Adrenal gland (tissue), 12 donors: ENCODE data around the gene ACE2. TPM values are rescaled to one million over a fixed set of nuclear protein-coding genes. Genes with fewer than 3 reads are reported as not detected.

Experiments used
- DNase-seq, 7 donors: peaks; one replicate each; pipeline ENCODE4 v3.0.0-alpha.2; 2019 to 2020
- H3K27ac ChIP-seq, 5 donors: fragments of 200-600 bp; sonication (generic) in 4 of 5; 1 replicate in 3 of 5; 2 replicates in 2 of 5; pipeline versions ENCODE4 v1.5.1 to v1.8.0; 2016 to 2020; ENCODE audit warnings: mild to moderate bottlenecking in 1 of 5
- H3K27me3 ChIP-seq: fragments of 200-600 bp; 2 replicates; pipeline ENCODE4 v1.8.0; 2021
- H3K36me3 ChIP-seq, 2 donors: fragments of 200-600 bp; replicated peaks in 1 of 2; 1 replicate in 1 of 2; 2 replicates in 1 of 2; pipeline versions ENCODE4 v1.5.1 to v1.8.0; 2018 to 2022
- H3K4me1 ChIP-seq, 2 donors: fragments of 200-600 bp; replicated peaks in 1 of 2; 1 replicate in 1 of 2; 2 replicates in 1 of 2; pipeline versions ENCODE4 v1.5.1 to v1.8.0; 2018 to 2021
- H3K4me3 ChIP-seq, 4 donors: fragments of 200-600 bp; sonication (generic) in 3 of 4; one replicate each; pipeline ENCODE4 v1.5.1; 2016 to 2018
- H3K9me3 ChIP-seq, 3 donors: fragments of 200-600 bp; sonication (generic) in 1 of 3; replicated peaks in 1 of 3; 1 replicate in 2 of 3; 2 replicates in 1 of 3; pipeline versions ENCODE4 v1.5.1 to v1.8.0; 2016 to 2021
- POLR2A ChIP-seq, 2 donors: fragments of 450-650 bp; IDR thresholded peaks; one replicate each; pipeline ENCODE4 v1.6.1; 2017; ENCODE audit warnings: antibody characterized with exemption in 2 of 2, mild to moderate bottlenecking in 2 of 2, moderate library complexity in 1 of 2
- WGBS, 4 donors: extraction: QIAGEN DNeasy Blood & Tissue Kit in 2 of 4; methylation state at CpG; one replicate each; pipeline versions ENCODE4 v1.1.5 to v1.1.7; 2013 to 2017; 5-methylcytosine and 5-hydroxymethylcytosine counted together
- intact Hi-C, 2 donors: fragments of 100-400 bp; cut with DNase I; formaldehyde crosslinking; loops; one replicate each; pipeline versions ENCODE4 v1.14.1 to v1.15.0; 2022 to 2023
- polyA plus RNA-seq, 3 donors: library from polyadenylated mRNA; stranded (reverse); fragments of 200-250 nt in 2 of 3; fragments of 350-450 nt in 1 of 3; fragmentation: Illumina TruSeq in 1 of 3; extraction: RNeasy Lipid Tissue Mini Kit (QIAGEN cat#74804) in 1 of 3; gene quantifications; one replicate each; pipeline ENCODE4 v1.2.3, GENCODE V29; 2013 to 2014
- total RNA-seq, 9 donors: library from RNA; depleted of rRNA in 4 of 9; stranded (reverse); fragments of >200 nt in 4 of 9; fragments of 120-200 nt in 1 of 9; fragmentation: NEBNext Ultra II Directional in 1 of 9; extraction: Animal tissue kit (Norgen Biotek cat#: 25700) in 1 of 9; gene quantifications; one replicate each; pipeline versions ENCODE4 v1.1.0 to v1.2.4, GENCODE V29; 2013 to 2023
- TF ChIP-seq, protein P1 (sequence below), 6 experiments: fragments of 450-650 bp in 4 of 6; fragments of 200-600 bp in 2 of 6; sonication (generic) in 1 of 6; IDR thresholded peaks; 1 replicate in 5 of 6; 2 replicates in 1 of 6; pipeline versions ENCODE4 v1.5.1 to v1.8.0; 2016 to 2021; ENCODE audit warnings: antibody characterized with exemption in 6 of 6, mild to moderate bottlenecking in 2 of 6, moderate library complexity in 1 of 6
- donor health status: healthy with polysubstance abuse.
- donor health status: Bipolar disorder and iron deficiency.
- donor health status: DM: yes; HTN: yes; CAD: no.
- donor health status: DM: no; HTN: no; CAD: no.
- donor health status: DM: no; HTN: no; CAD: no.
- donor health status: DM: yes; HTN: yes; CAD: no.

Gene ACE2
- total and polyA plus RNA-seq, 12 donors, result 0.35 to 3.9 (median 0.73) TPM

DNA sequence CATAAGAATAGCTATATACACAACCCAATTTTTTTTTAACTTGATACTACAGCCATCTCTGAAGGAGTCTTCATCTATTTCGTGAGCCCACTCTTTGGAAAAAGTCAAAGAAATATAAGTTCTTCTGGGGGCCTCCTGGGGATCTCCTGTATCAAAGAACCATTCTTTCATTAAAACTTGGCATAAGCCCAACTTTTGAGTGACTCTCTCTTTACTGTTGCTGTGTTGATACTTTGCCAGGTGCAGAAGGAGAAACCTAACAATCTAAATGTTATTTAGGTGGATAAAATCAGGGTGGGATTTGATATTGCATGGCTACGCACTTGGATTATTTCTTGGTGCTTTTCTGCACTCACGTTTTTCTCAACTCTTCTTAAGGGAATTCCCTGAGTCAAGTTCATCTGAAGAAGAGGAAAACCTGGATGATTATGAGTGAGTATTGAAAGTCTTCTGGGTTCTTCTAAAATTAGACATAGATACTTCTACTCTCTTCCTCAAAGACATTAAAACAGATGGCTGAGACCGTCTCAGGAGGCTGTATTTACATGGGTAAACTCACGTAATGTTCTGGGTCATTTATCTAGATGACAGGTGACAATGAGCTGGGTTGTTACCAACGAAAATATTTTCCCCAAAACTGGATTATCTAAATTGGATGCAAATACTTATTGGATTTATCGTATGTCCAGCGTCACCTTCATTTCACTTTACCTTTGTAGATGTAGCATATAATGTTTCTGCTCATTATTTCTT is 74.9 kb downstream of the ACE2 start:
- H3K4me1 ChIP-seq, result no peaks in the 10 kb centered on the region
- H3K4me3 ChIP-seq, result no peak overlapping the region
- intact Hi-C loops, result no loop called here
- H3K27me3 ChIP-seq, result peaks cover 32% of the 10 kb centered on the region
- DNase-seq, result no peak
- no peaks in the 10 kb centered on the region for H3K36me3 ChIP-seq
- TF ChIP-seq POLR2A (IDR thresholded peaks at IDR 0.05), result no peak
- TF ChIP-seq, protein P1, sequence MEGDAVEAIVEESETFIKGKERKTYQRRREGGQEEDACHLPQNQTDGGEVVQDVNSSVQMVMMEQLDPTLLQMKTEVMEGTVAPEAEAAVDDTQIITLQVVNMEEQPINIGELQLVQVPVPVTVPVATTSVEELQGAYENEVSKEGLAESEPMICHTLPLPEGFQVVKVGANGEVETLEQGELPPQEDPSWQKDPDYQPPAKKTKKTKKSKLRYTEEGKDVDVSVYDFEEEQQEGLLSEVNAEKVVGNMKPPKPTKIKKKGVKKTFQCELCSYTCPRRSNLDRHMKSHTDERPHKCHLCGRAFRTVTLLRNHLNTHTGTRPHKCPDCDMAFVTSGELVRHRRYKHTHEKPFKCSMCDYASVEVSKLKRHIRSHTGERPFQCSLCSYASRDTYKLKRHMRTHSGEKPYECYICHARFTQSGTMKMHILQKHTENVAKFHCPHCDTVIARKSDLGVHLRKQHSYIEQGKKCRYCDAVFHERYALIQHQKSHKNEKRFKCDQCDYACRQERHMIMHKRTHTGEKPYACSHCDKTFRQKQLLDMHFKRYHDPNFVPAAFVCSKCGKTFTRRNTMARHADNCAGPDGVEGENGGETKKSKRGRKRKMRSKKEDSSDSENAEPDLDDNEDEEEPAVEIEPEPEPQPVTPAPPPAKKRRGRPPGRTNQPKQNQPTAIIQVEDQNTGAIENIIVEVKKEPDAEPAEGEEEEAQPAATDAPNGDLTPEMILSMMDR (IDR thresholded peaks at IDR 0.05), result no peak
- no peak overlapping the region for H3K27ac ChIP-seq
- H3K9me3 ChIP-seq, result no peaks in the 10 kb centered on the region
- 55 to 69% (median 66%) methylated on average over 8 of the region's 8 CpGs for WGBS, 4 donors

DNA sequence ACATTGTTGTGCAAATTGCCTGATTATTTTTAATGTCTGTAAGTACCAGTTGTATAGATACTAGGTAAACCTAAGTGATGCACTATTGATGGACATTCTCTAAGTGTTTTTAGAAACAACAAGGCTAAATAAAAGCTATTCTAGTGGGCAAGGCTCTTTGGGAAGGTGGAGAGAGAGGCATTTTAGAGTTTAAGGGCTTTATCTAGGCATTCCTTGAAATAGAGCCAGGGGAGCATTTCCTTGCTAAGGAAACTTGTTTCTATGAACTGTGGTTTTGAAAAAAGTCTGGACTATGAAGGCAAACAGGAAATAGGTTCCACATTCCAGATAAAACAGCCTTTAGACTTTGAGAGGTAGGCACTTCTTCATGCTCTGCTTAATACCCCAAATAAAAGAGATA is 76.3 kb downstream of the ACE2 start:
- no peak overlapping the region for H3K4me3 ChIP-seq
- H3K27me3 ChIP-seq, result peaks cover 28% of the 10 kb centered on the region
- H3K36me3 ChIP-seq, result no peaks in the 10 kb centered on the region
- H3K9me3 ChIP-seq, result no peaks in the 10 kb centered on the region
- no peak for DNase-seq
- H3K27ac ChIP-seq, result no peak overlapping the region
- TF ChIP-seq, protein P1 (IDR thresholded peaks at IDR 0.05), result no peak
- TF ChIP-seq POLR2A (IDR thresholded peaks at IDR 0.05), result no peak
- intact Hi-C loops, result no loop called here
- no peaks in the 10 kb centered on the region for H3K4me1 ChIP-seq

DNA sequence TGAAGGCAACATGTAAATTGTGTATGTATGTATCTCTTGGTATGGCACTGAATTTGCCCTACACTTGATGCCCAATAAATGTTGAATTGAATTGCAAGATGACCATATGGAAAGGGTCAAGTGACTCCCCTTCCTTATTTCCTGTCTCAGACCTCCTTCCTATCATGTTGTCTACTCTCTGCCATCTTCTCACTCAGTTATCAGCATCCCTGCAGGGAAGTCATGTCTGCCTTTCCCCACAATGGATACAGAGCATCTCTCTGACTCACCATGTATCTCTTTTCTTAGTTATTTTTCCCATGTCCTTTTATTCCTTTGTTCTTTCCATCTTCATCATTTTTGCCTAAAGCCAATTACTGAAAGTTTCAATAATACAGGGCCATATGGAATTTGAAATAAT is 77.7 kb downstream of the ACE2 start:
- H3K27me3 ChIP-seq, result peaks cover 28% of the 10 kb centered on the region
- no peak overlapping the region for H3K27ac ChIP-seq
- no peak for TF ChIP-seq POLR2A (IDR thresholded peaks at IDR 0.05)
- TF ChIP-seq, protein P1 (IDR thresholded peaks at IDR 0.05), result no peak

DNA sequence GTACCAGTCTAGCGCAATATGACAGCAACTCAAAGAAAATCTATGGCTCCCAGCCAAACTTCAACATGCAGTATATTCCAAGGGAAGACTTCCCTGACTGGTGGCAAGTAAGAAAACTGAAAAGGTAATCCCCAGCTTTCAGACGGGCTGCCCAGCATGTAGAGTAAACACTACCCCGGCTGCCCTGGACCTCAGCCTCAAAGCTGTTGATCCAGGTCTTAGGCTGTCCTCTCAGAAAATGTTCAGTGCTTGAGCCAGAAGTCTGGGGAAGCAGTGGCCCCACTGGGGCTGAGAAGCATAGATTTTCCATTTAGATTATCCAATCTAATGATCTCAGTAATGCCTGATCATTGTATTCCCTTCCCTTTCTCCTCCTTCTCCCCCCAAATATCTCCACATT is 78.3 kb downstream of the ACE2 start:
- no peaks in the 10 kb centered on the region for H3K4me1 ChIP-seq
- no peak overlapping the region for H3K4me3 ChIP-seq
- intact Hi-C loops, result no loop called here
- no peak for TF ChIP-seq POLR2A (IDR thresholded peaks at IDR 0.05)
- TF ChIP-seq, protein P1 (IDR thresholded peaks at IDR 0.05), result no peak
- no peaks in the 10 kb centered on the region for H3K36me3 ChIP-seq
- no peak for DNase-seq
- no peaks in the 10 kb centered on the region for H3K9me3 ChIP-seq
- 68 to 90% (median 89%) methylated on average over 2 to 3 of the region's 3 CpGs for WGBS, 4 donors
- peaks cover 28% of the 10 kb centered on the region for H3K27me3 ChIP-seq
- H3K27ac ChIP-seq, result no peak overlapping the region

More for the DNA sequence above, 77.7 kb downstream of the ACE2 start:
- Histone ChIP-seq H3K4me3 (no peak overlapping the region), H3K36me3 (no peaks in the 10 kb centered on the region), H3K9me3 (no peaks in the 10 kb centered on the region), H3K4me1 (no peaks in the 10 kb centered on the region)
- intact Hi-C loops, result no loop called here
- no peak for DNase-seq
